ENCODE measurements around the gene RASA2.
"Not testable (repeated sequence)": the region's sequence is repeated elsewhere in the genome, so short reads cannot be mapped to it uniquely, and the experiment has no call there.

The RASA2 gene

DNA sequence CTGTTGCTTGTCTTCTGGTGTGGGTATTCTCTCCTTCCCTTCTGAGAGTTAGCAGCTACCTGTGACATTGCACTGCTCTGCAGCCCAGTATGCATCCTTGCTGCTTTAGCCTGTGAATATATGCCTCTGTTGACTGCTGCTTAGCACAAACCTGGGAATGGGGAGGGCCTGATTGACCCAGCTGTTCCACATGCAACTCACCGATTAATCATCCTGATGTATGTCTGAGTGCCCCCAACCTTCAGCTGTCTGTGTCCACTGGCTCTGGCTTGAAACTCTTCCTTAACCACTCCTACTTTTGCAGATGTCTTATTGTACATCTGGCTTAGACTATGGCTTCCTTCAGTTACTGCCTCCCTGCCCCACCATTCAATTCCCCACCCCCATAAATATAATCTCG lies 119.1 kb downstream of the RASA2 start:
- no peak overlapping the region for H3K4me3 ChIP-seq (ENCODE audit: low read length)
- H3K9ac ChIP-seq (ENCODE audit: low read length), result no peak overlapping the region
- H3K27me3 ChIP-seq (ENCODE audit: control insufficient read depth, insufficient read depth, low read length), result no peaks in the 10 kb centered on the region
- no peaks in the 10 kb centered on the region for H3K9me3 ChIP-seq (ENCODE audit: control insufficient read depth, low read depth, low read length)
- H3K27ac ChIP-seq (ENCODE audit: low read length), result no peak overlapping the region
- peaks cover 24% of the 10 kb centered on the region for H3K36me3 ChIP-seq (ENCODE audit: control insufficient read depth, low read depth, low read length)
- peaks cover 4% of the 10 kb centered on the region for H3K4me1 ChIP-seq (ENCODE audit: control insufficient read depth, low read depth, low read length)

DNA sequence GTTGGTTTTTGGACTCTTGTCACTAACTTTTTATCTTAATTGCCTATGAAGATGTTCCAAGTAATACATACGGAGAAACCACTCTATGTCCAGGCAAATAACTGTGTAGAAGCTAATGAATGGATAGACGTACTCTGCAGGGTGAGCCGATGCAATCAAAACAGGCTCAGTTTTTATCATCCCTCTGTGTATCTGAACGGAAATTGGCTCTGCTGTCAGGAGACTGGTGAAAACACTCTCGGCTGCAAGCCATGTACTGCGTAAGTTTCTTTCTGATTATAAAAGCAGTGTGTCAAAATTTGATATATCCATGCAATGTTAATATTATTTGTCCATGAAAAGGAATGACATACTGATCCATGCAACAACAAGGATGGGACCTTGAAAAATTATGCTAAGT lies 121.6 kb downstream of the RASA2 start:
- Histone ChIP-seq H3K9ac (ENCODE audit: low read length) (no peak overlapping the region), H3K36me3 (ENCODE audit: control insufficient read depth, low read depth, low read length) (peaks cover 39% of the 10 kb centered on the region), H3K27me3 (ENCODE audit: control insufficient read depth, insufficient read depth, low read length) (no peaks in the 10 kb centered on the region)

DNA sequence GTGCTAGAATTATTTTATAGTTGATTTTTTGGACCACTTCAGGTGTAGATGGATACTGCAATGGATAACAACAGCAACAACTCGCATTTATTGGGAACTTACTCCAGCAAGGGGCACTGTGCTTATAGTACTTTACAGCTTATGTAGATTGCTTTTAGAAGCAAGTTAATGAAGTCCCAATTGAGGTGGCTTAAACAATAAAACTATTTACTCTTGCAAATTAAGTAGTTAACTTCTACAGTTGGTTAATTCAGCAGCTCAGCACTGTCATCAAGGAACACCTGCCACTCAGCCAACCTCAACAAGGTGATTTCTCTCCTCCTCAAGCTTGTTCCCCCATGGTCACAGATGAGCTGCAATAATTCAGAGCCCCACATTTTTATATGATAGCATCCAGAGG lies 124.1 kb downstream of the RASA2 start:
- H3K4me1 ChIP-seq (ENCODE audit: control insufficient read depth, low read depth, low read length), result peaks cover 5% of the 10 kb centered on the region
- peaks cover 39% of the 10 kb centered on the region for H3K36me3 ChIP-seq (ENCODE audit: control insufficient read depth, low read depth, low read length)
- no peaks in the 10 kb centered on the region for H3K27me3 ChIP-seq (ENCODE audit: control insufficient read depth, insufficient read depth, low read length)
- no peak overlapping the region for H3K4me3 ChIP-seq (ENCODE audit: low read length)
- H3K9ac ChIP-seq (ENCODE audit: low read length), result no peak overlapping the region
- no peaks in the 10 kb centered on the region for H3K9me3 ChIP-seq (ENCODE audit: control insufficient read depth, low read depth, low read length)
- H3K27ac ChIP-seq (ENCODE audit: low read length), result no peak overlapping the region

More for the DNA sequence above, 121.6 kb downstream of the RASA2 start:
- Histone ChIP-seq H3K4me1 (ENCODE audit: control insufficient read depth, low read depth, low read length) (peaks cover 5% of the 10 kb centered on the region), H3K27ac (ENCODE audit: low read length) (no peak overlapping the region), H3K9me3 (ENCODE audit: control insufficient read depth, low read depth, low read length) (no peaks in the 10 kb centered on the region), H3K4me3 (ENCODE audit: low read length) (no peak overlapping the region)

DNA sequence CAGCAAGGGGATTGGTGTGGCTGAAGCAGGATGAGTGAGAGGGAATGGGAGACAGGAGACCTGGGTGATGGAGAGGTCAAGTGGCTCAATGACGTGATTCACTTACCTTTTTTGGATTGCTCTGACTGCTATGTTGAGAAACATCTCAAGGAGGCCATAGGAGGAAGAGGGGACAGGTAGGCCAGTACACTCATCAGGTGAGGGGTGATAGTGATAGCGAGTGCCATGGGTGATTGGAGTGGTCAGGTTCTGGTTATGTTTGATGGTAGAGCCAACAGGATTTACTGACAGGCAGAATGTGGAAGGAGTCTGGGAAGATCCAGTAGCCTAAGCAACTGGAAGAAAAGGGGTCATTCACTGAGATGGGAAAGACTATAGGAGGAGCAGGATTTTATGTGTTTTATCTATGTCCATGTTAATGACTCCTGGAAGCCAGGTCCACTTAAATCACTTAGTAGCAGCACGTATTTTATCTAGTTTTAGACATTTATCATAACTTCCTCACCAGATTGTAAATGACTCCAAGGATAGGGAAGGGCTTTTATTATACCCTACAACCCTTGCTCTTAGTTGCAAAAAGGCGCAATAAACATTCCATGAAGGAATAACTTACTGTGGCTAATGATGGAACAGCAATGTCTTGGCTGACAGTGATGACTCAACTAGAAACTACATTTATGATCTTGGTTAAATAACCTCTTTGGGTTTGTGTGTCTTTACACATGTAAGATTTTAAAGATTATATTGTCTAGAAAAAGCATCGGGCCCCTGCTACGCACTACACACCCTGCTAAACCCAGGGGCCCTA lies 131.5 kb downstream of the RASA2 start:
- no peak overlapping the region for H3K9ac ChIP-seq (ENCODE audit: low read length)
- H3K36me3 ChIP-seq (ENCODE audit: control insufficient read depth, low read depth, low read length), result peaks cover 1% of the 10 kb centered on the region
- H3K27me3 ChIP-seq (ENCODE audit: control insufficient read depth, insufficient read depth, low read length), result no peaks in the 10 kb centered on the region
- no peaks in the 10 kb centered on the region for H3K9me3 ChIP-seq (ENCODE audit: control insufficient read depth, low read depth, low read length)
- no peaks in the 10 kb centered on the region for H3K4me1 ChIP-seq (ENCODE audit: control insufficient read depth, low read depth, low read length)
- H3K4me3 ChIP-seq (ENCODE audit: low read length), result no peak overlapping the region
- H3K27ac ChIP-seq (ENCODE audit: low read length), result no peak overlapping the region

DNA sequence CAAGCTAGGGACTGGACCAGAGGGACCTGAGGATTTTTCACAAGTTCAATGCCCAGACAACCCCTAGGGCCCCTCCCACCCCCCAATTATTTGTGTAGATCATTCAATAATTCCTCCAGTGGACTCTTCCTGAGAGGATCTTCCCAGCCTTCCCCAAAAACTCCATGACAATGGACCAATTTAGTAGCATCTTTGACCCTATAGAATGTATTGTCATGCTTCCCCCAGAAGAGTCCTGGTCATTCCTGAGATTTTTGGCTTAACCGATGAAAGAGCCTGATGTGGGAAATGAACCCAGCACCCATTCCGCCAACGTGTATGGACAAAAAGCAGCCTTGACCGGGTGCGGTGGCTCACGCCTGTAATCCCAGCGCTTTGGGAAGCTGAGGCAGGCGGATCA lies 132.1 kb downstream of the RASA2 start:
- Histone ChIP-seq H3K27ac (ENCODE audit: low read length) (no peak overlapping the region), H3K27me3 (ENCODE audit: control insufficient read depth, insufficient read depth, low read length) (no peaks in the 10 kb centered on the region), H3K36me3 (ENCODE audit: control insufficient read depth, low read depth, low read length) (no peaks in the 10 kb centered on the region)

DNA sequence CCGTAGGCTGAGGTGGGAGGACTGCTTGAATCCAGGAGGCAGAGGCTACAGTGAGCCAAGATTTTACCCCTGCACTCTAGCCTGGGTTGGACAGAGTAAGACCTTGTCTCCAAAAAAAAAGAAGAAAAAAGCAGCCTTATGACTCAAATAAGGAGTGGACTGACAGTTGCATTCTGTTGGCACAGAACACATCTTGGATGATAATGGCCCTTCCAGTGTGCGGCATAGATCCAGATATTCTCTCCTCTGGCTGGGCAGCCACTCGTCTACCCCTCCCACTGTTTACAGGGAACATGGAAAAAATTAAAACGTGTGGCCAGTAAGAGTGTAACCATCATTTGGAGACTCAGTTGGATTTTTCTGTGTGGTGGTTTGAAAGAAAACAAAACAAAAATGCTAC lies 132.6 kb downstream of the RASA2 start:
- no peak overlapping the region for H3K4me3 ChIP-seq (ENCODE audit: low read length)
- no peak overlapping the region for H3K27ac ChIP-seq (ENCODE audit: low read length)
- H3K4me1 ChIP-seq (ENCODE audit: control insufficient read depth, low read depth, low read length), result no peaks in the 10 kb centered on the region
- no peaks in the 10 kb centered on the region for H3K9me3 ChIP-seq (ENCODE audit: control insufficient read depth, low read depth, low read length)
- no peaks in the 10 kb centered on the region for H3K27me3 ChIP-seq (ENCODE audit: control insufficient read depth, insufficient read depth, low read length)
- no peaks in the 10 kb centered on the region for H3K36me3 ChIP-seq (ENCODE audit: control insufficient read depth, low read depth, low read length)
- no peak overlapping the region for H3K9ac ChIP-seq (ENCODE audit: low read length)

More for the DNA sequence above, 132.1 kb downstream of the RASA2 start:
- H3K9ac ChIP-seq (ENCODE audit: low read length), result no peak overlapping the region
- H3K9me3 ChIP-seq (ENCODE audit: control insufficient read depth, low read depth, low read length), result no peaks in the 10 kb centered on the region
- H3K4me1 ChIP-seq (ENCODE audit: control insufficient read depth, low read depth, low read length), result no peaks in the 10 kb centered on the region
- no peak overlapping the region for H3K4me3 ChIP-seq (ENCODE audit: low read length)

DNA sequence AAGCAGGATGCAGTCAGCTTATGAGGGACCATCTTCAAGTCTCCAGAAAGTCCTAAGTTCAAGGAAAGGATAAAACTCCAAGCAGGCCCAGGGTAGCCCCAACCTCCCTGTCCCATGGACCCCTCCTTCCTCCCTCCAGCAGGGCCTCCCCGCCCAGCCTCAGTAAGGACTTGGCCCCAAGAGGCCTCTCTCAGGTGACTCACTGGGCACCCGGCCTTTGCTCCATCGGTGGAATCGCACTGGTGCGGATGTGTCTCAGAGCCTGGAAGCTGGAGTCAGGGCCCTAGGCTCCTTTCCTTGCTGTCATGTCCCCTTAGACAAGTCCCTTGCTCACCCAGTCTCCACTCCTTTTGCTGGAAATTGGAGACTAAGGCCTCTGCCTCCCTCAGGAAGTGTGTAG lies 136.9 kb downstream of the RASA2 start:
- Histone ChIP-seq H3K27ac (ENCODE audit: low read length) (no peak overlapping the region), H3K36me3 (ENCODE audit: control insufficient read depth, low read depth, low read length) (no peaks in the 10 kb centered on the region), H3K27me3 (ENCODE audit: control insufficient read depth, insufficient read depth, low read length) (no peaks in the 10 kb centered on the region), H3K4me3 (ENCODE audit: low read length) (no peak overlapping the region), H3K9me3 (ENCODE audit: control insufficient read depth, low read depth, low read length) (no peaks in the 10 kb centered on the region), H3K9ac (ENCODE audit: low read length) (no peak overlapping the region), H3K4me1 (ENCODE audit: control insufficient read depth, low read depth, low read length) (no peaks in the 10 kb centered on the region)

DNA sequence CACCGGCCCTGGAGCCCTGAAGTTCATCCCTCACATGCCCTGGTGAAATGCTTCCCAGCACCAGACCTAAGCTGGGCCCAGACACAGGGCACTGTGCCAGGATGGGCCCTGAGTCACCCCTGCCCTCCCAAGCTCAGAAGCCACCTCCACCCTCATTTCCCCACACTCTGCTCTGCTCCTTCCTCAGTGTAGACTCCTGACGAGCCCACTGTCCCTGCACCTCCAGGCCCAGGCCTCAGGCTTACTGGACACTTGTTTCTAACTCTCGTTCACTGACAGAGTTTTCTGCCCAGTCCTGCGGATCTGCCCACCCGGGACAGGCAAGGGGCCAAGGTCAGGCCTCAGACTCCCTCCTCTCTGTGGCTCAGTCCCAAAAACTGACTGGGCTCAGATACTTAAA lies 138.7 kb downstream of the RASA2 start:
- no peaks in the 10 kb centered on the region for H3K27me3 ChIP-seq (ENCODE audit: control insufficient read depth, insufficient read depth, low read length)
- no peaks in the 10 kb centered on the region for H3K9me3 ChIP-seq (ENCODE audit: control insufficient read depth, low read depth, low read length)
- no peaks in the 10 kb centered on the region for H3K36me3 ChIP-seq (ENCODE audit: control insufficient read depth, low read depth, low read length)
- H3K4me3 ChIP-seq (ENCODE audit: low read length), result no peak overlapping the region
- H3K27ac ChIP-seq (ENCODE audit: low read length), result no peak overlapping the region
- H3K4me1 ChIP-seq (ENCODE audit: control insufficient read depth, low read depth, low read length), result no peaks in the 10 kb centered on the region
- no peak overlapping the region for H3K9ac ChIP-seq (ENCODE audit: low read length)

DNA sequence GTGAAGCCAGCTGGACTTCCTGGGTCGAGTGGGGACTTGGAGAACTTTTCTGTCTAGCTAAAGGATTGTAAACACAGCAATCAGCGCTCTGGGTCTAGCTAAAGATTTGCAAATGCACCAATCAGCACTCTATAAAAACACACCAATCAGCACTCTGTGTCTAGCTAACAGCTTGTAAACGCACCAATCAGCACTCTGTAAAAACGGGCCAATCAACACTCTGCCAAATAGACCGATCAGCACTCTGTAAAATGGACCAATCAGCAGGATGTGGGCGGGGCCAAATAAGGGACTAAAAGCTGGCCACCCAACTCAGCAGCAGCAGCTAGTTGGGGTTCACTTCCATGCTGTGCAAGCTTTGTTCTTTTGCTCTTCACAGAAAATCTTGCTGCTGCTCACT lies 141.5 kb downstream of the RASA2 start:
- not testable (repeated sequence) for H3K4me3 ChIP-seq (ENCODE audit: low read length); H3K27ac ChIP-seq (ENCODE audit: low read length); H3K4me1 ChIP-seq (ENCODE audit: control insufficient read depth, low read depth, low read length); H3K27me3 ChIP-seq (ENCODE audit: control insufficient read depth, insufficient read depth, low read length); H3K36me3 ChIP-seq (ENCODE audit: control insufficient read depth, low read depth, low read length); H3K9me3 ChIP-seq (ENCODE audit: control insufficient read depth, low read depth, low read length); H3K9ac ChIP-seq (ENCODE audit: low read length)

DNA sequence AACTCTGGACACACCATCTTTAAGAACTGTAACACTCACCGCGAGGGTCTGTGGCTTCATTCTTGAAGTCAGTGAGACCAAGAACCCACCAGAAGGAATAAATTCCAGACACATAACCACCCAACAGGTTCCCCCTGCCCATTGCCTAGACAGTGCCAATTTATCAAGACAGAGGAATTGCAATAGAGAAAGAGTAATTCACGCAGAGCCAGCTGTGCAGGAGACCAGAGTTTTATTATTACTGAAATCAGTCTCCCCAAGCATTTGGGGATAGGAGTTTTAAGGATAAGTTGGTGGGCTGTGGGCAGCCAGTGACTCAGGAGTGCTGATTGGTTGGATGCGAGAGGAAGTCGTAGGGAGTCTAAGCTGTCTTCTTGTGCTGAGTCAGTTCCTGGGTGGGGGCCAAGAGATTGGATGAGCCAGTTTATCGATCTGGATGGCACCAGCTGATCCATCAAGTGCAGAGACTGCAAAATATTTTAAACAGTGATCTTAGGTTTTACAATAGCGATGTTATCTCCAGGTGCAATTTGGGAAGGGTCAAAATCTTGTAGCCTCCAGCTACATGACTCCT lies 142.1 kb downstream of the RASA2 start:
- H3K27ac ChIP-seq (ENCODE audit: low read length); H3K9ac ChIP-seq (ENCODE audit: low read length); H3K36me3 ChIP-seq (ENCODE audit: control insufficient read depth, low read depth, low read length): not testable (repeated sequence)

DNA sequence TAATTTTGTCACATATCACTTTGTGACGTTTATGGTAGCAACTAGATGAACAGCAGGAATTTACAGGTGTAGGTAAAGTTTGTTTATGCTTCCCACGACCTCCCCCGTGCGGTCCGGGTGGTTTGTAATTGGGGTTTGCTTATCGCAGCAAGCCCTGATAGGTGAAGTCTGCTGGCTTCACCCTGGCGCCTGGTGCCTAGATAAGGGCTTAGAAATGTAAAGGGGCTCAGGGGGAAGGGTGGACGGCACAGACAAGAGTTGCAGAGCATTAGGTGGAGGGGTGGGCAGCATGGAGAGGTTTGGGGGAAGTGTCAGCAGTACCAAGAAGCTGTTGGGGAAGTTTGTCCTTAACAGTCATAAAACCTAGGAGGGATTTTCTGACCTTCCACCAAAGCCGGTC lies 143.1 kb downstream of the RASA2 start:
- H3K27ac ChIP-seq (ENCODE audit: low read length), result no peak overlapping the region
- H3K9me3 ChIP-seq (ENCODE audit: control insufficient read depth, low read depth, low read length), result no peaks in the 10 kb centered on the region
- no peaks in the 10 kb centered on the region for H3K36me3 ChIP-seq (ENCODE audit: control insufficient read depth, low read depth, low read length)
- no peak overlapping the region for H3K9ac ChIP-seq (ENCODE audit: low read length)
- H3K27me3 ChIP-seq (ENCODE audit: control insufficient read depth, insufficient read depth, low read length), result no peaks in the 10 kb centered on the region
- H3K4me3 ChIP-seq (ENCODE audit: low read length), result no peak overlapping the region
- no peaks in the 10 kb centered on the region for H3K4me1 ChIP-seq (ENCODE audit: control insufficient read depth, low read depth, low read length)

More for the DNA sequence above, 142.1 kb downstream of the RASA2 start:
- not testable (repeated sequence) for H3K4me3 ChIP-seq (ENCODE audit: low read length); H3K27me3 ChIP-seq (ENCODE audit: control insufficient read depth, insufficient read depth, low read length); H3K9me3 ChIP-seq (ENCODE audit: control insufficient read depth, low read depth, low read length); H3K4me1 ChIP-seq (ENCODE audit: control insufficient read depth, low read depth, low read length)

DNA sequence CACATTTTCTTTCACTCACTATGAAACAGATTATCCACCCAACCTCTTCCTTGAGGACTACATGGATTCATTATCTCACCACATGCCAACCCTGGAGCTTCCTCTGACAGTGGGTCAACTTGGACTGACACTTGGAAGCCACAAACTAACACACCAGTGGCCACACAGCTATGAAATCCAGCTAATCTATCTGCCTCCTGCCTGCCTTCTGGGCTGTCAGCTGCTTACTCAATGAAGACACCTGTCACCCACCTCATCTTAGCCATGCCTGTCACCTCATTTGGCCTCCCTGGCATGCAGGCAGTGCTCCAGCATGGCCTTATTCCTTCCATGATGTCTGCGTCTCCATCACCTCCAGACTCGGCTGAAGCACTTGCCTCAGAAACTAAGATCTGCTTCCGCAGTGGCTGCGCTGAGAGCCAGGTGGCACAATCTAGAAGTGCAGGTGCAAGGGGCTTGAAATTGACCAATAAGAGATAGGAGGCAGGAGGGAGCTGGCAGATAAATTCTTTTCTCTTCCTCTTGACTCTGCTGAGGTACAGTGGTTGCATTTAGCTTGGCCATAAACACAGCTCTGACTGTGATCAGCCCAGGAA lies 146.1 kb downstream of the RASA2 start:
- H3K36me3 ChIP-seq (ENCODE audit: control insufficient read depth, low read depth, low read length), result no peaks in the 10 kb centered on the region
- no peak overlapping the region for H3K9ac ChIP-seq (ENCODE audit: low read length)
- no peak overlapping the region for H3K27ac ChIP-seq (ENCODE audit: low read length)
- H3K4me3 ChIP-seq (ENCODE audit: low read length), result no peak overlapping the region
- no peaks in the 10 kb centered on the region for H3K27me3 ChIP-seq (ENCODE audit: control insufficient read depth, insufficient read depth, low read length)
- H3K9me3 ChIP-seq (ENCODE audit: control insufficient read depth, low read depth, low read length), result no peaks in the 10 kb centered on the region
- no peaks in the 10 kb centered on the region for H3K4me1 ChIP-seq (ENCODE audit: control insufficient read depth, low read depth, low read length)
